HG02981 (cell line): ENCODE data around the gene HSPA1A.
"Not testable (repeated sequence)": the region's sequence is repeated elsewhere in the genome, so short reads cannot be mapped to it uniquely, and the experiment has no call there.

Source experiments
- ATAC-seq: cut with Tn5 transposase; IDR thresholded peaks from one replicate; pipeline ENCODE4 v1.9.1; 2021; ENCODE audit warnings: mild to moderate bottlenecking, moderate library complexity; ENCODE audit not compliant: unreplicated experiment

HSPA1A gene

DNA sequence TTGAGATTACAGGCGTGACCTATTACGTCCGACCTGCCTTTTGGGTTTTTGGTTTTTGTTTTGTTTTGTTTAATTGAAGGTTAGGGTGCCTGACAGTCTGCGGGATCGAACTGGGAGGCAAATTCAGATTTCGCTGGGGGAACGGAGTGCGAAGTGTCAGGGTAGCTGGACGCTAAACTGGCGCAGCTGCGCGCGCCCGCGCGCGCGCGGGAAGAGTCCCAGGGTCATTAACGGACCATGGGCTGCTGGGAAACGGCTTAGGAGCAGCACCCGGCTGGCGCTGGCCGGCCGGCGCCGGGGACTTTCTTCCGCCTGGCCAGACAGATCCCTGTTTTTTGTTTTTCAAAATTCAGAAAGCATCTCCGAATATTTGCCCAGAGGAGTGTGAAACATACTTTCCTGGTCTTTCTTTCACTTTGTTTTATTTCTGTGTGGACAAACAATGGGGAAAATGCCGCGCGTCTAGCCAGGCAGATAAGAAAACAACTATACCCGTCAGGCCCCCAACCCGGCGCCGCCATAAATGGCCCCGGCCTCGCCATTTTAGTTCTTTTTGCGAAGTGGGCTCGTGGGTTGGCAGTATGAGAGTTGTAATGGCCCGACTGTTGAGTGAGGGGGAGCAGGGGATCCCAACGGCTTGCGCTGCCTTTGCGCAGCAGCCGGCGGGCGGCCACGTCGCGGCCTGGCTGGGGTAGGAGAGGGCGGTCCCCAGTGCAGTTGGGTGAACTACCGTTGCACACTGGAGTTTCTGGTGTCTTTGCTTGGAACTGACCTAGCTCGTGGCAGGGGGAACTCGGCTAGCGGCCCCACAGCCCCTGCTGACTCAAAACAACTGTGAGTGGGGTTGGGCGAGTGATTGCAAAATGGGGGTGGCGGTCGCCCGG lies 19.3 kb downstream of the HSPA1A start:
- ATAC-seq: no peak

DNA sequence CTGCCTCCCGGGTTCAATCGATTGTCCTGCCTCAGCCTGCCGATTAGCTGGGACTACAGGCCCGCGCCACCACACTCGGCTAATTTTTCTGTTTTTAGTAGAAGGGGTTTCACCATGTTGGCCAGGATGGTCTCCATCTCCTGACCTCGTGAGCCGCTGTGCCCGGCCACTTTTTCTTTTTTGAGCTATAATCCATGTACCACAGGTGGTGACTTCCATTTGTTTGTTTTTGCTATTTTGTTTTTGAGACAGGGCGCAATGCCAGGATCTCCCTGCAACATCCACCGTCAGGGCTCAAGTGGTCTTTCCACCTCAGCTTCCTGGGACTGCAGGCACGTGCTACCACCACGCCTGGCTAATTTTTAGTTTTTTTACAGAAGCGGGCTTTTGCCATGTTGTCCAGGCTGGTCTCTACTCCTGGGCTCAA lies 20.7 kb downstream of the HSPA1A start:
- ATAC-seq: no peak

DNA sequence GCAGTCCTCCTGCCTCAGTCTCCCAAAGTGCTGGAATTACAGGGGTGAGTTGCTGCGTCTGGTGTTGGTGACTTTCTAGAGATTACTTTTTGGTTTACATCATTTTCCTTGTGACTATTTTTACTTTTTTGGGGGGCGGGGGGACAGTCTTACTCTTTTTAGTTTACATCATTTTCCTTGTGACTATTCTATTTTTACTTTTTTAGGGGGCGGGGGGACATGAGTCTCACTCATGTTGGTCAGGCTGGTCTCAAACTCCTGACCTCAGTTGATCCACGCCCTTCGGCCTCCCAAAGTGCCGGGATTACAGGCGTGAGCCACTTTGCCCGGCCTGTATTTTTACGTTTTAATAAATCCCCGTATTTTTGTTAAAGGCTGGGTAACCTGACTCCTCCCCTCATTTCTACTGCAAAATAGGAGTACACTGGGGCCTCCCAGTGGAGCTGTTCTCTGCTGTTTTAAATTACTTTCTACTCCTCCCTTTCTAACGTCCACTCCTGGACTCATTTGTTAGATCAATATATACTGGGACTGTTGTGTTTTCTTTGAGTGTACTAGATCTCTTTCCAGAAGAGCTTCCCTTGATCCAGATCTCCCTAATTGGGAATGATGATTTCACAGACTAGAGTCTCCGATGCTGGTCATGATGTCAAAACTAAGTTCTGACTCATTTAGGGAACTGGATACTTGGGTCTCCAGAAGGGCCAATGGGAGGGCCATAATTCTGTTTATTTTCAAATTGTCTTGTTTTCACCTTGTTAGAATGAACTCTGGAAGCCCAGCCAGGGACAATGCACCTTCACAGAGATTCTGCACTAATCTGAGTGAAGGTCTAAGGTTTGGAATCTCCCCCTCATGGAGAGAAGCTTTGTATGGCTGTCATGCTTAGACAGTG lies 21.4 kb downstream of the HSPA1A start:
- no peak for ATAC-seq

DNA sequence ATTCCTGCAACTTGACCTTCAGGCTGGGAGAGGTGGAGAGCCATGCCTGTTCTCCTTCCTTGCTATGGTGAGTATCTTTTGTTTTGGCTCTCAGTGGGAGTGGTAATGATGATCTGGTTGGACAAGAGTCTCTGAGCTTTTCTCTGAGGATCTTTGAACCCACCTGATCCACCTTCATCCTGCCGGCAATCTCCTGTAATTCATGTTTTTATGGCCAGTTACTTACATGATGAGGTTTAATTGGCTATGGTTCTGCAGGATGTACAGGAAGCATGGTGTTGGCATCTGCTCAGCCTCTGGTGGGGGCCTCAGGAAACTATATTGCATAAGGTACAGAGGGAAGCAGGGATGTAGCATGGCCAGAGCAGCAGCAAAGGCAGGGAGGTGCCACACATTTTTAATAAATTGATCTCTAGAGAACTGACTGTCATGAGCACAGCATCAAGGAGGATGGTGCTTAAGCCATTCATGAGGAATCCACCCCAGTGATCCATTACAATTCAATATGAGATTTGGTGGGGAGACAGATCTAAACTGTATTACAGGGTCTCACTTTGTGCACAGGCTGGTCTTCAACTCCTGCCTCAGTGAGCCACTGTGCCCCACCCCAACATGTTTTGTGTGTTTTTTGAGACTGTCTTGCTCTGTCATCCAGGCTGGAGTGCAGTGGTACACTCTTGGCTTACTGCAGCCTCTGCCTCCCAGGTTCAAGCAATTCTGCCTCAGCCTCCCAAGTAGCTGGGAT lies 22.2 kb downstream of the HSPA1A start:
- ATAC-seq: no peak

DNA sequence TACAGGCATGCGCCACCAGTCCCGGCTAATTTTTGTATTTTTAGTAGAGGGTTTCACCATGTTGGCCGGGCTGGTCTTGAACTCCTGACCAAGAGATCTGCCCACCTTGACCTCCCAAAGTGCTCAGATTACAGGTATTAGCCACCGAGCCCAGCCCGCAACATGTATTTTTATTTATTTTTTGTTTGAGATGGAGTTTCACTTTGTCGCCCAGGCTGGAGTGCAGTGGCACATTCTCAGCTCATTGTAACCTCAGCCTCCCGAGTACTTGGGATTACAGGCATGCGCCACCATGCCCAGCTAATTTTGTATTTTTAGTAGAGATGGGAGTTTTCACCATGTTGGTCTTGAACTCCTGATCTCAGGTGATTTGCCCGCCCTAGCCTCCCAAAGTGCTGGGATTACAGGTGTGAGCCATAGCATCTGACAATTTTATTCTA lies 22.8 kb downstream of the HSPA1A start:
- ATAC-seq: not testable (repeated sequence)

DNA sequence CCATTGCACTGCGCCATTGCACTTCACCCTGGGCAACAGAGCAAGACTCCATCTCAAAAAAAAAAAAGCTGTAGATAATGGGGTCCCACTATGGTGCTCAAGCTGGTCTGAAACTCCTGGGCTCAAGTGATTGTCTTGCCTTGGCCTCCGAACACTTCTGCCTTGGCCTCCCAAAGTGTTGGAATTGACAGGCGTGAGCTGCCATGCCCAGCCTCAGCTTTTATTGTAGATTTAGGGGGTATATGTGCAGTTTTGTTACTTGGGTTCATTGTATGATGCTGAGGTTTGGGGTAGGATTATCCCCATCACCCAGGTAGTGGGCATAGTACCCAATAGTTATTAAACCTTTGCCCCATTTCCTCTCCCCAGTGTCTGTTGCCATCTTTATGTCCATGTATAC lies 23.6 kb downstream of the HSPA1A start:
- no peak for ATAC-seq

DNA sequence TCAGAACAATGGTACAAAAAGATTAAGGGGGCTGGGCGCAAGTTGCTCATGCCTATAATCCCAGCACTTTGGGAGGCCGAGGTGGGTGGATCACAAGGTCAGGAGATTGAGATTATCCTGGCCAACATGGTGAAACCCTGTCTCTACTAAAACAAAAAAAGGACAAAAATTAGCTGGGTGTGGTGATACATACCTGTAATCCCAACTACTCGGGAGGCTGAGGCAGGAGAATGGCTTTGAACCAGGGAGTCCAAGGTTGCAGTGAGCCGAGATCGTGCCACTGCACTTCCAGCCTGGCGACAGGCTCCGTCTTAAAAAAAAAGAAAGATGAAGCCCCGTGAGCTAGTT lies 24.4 kb downstream of the HSPA1A start:
- not testable (repeated sequence) for ATAC-seq

DNA sequence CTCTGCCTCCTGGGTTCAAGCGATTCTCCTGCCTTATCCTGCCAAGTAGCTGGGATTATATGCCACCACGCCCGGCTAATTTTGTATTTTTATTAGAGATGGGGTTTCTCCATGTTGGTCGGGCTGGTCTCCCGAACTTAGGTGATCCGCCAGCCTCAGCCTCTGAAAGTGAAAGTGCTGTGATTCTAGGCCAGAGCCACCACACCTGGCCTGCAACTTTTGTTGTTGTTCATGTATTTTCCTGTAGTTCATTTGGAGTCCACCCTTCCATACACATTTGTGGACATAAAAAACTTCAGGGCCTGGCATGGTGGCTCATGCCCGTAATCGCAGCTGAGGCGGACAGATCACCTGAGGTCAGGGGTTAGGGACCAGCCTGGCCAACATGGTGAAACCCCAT lies 26.7 kb downstream of the HSPA1A start:
- no peak for ATAC-seq

DNA sequence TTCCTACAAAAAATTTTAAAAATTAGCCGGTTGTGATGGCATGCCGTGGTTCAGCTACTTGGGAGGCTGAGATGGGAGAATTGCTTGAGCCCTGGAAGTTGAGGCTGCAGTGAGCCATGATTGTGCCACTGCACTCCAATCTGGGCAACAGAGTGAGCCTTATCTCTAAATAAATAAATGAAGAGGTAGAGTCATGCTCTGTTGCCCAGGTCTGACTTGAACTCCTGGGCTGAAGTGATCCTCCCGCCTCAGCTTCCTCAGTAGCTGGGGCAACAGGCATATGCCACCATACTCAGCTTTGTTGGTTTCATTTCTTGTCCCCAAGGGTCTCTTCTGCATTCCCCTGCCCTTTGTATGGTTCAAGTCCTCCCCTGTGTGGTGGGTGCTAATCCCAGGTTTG lies 29.2 kb downstream of the HSPA1A start:
- ATAC-seq: no peak

DNA sequence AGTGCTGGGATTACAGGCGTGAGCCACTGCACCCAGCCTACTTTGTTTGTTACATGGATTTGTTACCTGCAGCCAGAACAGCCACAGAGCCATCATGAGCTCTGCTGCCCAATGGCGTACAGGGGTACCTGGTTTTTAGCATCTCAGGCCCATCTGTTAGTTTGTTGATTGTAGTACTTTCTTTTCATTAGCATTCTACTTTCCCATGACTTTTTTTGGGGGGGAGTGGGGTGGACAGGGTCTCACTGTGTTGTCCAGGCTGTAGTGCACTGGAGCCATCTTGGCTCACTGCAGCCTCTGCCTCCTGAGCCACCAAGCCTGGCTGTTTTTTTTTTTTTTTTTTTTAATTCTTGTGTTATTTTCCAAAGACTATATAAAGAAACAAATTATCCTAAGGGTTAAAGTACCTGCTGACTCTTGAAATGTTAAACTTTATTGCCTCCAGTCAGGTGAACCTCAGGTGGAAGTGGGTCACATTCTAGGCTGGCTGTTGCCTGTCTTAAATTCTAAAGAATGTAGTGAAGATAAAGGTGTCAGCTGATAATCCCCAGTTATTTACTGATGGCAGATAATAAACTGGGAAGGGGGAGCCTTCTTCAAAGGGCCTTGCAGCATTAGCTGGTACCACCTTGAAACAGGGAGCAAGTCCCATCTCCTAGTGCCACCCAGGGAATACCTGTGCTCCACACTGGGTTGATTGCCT lies 32.1 kb downstream of the HSPA1A start:
- no peak for ATAC-seq

DNA sequence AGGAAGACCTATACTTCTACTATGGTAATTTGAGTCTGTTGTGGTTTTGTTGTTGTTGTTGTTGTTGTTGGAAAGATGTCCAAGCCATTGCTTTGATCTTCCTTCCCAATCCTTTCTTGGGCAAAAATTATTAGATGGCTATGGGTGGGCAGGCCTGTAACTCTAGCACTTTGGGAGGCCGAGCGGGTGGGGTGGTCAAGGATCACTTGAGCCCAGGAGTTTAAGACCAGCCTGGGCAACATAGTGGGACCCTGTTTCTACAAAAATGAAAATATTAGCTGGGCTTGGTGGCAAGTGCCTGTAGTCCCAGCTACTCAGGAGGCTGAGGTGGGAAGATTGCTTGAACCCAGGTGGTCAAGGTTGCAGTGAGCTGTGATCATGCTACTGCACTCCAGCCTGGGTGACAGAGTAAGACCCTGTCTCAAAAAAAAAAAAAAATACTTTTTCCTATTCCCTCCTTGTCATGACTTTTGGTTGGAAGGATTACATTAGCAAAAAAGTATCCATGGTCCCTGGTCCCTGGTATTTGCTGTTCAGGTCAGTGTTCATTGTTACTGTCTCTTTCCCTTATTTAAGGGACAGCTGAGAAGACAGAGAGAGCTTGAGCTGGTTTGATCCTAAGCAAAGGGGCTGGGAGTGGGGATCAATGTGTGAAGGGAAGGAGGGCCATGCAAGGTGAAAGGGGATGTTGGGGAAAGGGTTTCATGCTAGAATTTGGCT lies 35.6 kb downstream of the HSPA1A start:
- ATAC-seq: no peak

DNA sequence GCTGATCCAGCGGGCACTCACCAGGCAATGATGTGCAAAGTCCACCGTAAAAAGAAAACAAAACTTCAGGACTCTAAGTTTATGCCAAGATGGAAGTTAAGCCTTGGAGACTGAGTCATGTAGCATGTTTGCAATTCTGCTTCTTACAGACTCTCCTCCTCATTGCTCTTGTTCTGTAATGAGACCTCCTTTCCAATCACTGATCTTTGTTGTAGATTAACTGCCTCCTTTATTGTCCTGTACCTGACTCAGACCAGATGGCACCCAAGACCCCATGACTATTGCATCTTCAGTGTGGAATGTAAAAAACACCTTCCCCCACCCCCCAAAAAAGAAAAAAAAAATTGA lies 36.1 kb downstream of the HSPA1A start:
- no peak for ATAC-seq

DNA sequence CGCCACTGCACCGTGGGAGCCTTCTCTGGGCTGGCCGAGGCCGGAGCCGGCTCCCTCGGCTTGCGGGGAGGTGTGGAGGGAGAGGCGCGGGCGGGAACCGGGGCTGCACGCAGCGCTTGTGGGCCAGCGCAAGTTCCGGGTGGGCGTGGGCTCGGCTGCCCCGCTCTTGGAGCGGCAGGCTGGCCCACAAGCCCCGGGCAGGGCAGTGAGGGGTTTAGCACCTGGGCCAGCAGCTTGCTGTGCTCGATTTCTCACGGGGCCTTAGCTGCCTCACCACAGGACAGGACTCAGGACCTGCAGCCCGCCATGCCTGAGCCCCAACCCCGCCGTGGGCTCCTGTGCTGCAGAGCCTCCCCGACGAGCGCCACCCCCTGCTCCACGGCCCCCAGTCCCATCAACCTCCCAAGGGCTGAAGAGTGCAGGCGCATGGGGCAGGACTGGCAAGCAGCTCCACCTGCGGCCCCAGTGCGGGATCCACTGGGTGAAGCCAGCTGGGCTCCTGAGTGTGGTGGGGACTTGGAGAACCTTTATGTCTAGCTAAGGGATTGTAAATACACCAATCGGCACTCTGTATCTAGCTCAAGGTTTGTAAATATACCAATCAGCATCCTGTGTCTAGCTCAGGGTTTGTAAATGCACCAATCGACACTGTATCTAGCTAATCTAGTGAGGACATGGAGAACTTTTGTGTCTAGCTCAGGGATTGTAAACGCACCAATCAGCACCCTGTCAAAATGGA lies 36.8 kb downstream of the HSPA1A start:
- ATAC-seq: not testable (repeated sequence)

DNA sequence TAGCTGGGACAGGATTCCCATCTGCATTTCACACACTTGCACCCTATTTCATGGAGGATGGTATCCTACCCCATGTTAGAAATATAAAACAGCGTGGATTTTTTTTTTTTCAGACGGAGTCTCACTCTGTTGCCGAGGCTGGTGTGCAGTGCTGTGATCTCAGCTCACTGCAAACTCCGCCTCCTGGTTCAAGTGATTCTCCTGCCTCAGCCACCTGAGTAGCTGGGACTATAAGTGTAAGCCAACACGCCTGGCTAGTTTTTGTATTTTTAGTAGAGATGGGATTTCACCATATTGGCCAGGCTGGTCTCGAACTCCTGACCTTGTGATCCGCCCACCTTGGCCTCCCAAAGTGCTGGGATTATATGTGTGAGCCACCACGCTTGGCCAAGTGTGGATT lies 42.4 kb downstream of the HSPA1A start:
- ATAC-seq: not testable (repeated sequence)

DNA sequence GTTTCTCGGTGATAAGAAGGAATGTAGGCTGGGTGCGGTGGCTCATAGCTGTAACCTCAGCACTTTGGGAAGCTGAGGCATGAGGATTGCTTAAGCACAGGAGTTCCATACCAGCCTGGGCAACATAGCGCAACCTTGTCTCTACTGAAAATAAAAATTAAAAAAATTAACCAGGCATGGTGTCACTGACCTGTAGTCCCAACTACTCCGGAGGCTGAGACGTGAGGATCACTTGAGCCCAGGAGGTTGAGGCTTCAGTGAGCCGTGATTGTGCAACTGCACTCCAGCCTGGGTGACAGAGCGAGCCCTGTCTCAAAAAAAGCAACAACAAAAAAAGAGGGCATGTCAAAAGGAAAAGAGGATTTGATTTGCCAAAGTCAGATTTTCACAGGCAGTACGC lies 43.4 kb downstream of the HSPA1A start:
- ATAC-seq: no peak

DNA sequence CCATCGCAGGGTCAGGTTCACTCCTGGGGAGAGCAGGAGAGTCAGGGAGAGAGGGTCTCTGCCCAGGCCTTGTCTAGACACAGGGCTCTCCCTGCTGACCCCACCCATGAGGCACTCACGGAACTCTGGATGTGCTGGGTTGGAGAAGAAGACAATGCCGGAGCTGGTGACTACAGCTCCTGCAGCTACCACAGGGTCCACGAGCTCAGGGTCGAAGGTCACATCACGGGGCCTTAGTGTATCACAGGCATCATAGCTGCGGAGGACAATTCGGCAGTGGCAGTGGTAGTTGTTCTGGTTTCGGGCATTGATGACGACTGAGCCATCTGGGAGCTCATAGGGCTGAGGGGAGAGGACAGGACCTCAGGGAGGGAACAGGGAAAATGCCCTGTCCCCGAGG lies 44.6 kb downstream of the HSPA1A start:
- no peak for ATAC-seq

DNA sequence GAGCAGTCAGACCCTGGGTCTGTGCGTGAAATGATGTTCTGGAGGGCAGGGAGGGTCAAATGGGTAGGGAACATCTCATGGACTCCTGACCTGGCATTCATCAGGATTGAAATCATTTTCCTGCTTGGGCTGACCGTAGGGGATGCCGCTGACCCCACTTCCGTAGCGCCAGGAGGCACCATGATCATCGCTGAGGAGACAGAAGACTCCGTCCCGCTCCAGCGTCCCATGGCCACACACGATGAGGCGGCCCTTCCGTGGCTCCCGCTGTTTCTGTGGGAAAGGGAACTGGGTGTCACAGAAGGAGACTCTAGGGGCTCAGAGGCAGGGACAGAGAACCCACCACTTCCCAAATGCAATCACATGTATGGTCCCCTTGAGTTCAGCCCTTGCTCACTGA lies 45.0 kb downstream of the HSPA1A start:
- ATAC-seq: no peak

DNA sequence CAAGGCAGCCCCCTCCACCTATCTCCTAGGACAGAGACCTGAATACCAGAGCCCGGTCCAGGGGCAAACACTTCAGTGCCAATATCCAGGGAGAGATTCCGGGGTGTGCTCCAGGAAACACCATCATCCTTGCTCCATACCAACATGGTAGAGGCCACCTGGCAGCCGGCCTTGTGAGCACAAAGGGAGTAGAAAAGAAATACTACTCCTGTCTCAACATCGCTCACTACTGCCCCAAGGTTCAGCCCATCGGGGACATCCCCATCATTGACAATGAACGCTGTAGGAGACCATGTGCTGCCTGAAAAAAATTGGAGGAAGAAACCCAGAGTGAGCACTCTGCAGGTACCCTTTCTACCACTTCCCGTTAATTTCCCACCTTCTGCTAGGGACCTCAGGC lies 45.8 kb downstream of the HSPA1A start:
- ATAC-seq: no peak

DNA sequence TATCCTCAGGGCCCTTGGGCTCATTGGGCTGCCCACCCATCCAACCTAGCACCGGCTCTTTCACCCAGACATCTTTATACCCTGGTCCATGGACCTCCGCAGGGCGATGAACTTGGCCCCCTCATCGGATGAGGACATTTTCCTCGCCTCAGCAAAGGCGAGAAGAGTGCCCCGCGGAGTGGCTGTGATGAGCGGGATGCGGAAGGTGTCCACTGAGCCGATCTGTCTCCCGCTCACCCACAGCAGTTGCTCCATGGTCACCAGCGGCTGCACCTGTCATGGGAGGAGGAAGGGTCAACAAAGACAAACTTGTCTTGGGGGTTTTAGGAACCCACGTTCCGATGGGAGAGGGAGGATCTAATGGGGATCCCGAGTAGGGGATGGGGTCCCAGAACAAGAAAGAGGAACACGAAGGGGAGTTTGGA lies 46.6 kb downstream of the HSPA1A start:
- no peak for ATAC-seq
